OCI-LY7 (cell line): Measurements from ENCODE around the gene PAXX. TPM values are rescaled to one million over a fixed set of nuclear protein-coding genes. Genes with fewer than 3 reads are reported as not detected.

Source experiments
- BruUV-seq: library from RNA; stranded (reverse); fragments of 400-500 nt; replicated peaks from 2 replicates; lab custom pipeline; 2021; lab: Mats Ljungman, UMichigan
- CTCF ChIA-PET: fragments of 300-600 bp; sonication (Branson Sonifier 250); formaldehyde crosslinking; loops from one replicate; lab custom pipeline; 2022; ENCODE audit warnings: antibody characterized with exemption; ENCODE audit not compliant: unreplicated experiment; lab: Charles Lee
- POLR2A ChIA-PET: fragments of 300-600 bp; sonication (Branson Sonifier 250); formaldehyde crosslinking; loops from one replicate; lab custom pipeline; 2022; ENCODE audit warnings: antibody characterized with exemption; lab: Charles Lee
- DNase-seq: peaks from one replicate; pipeline ENCODE4 v3.0.0-alpha.2; 2015; ENCODE audit warnings: low spot score
- H2AFZ ChIP-seq: fragments of 200-600 bp; sonication (generic), shearing (Covaris generic); 2 replicates; pipeline ENCODE4 v1.6.1; 2014; ENCODE audit warnings: mild to moderate bottlenecking, antibody characterized with exemption, low read length, moderate library complexity
- H3K27ac ChIP-seq: fragments of 200-600 bp; sonication (generic); 2 replicates; pipeline ENCODE4 v1.5.1; 2014; ENCODE audit warnings: mixed run types, low read depth, mild to moderate bottlenecking, moderate library complexity, low read length, inconsistent platforms; ENCODE audit not compliant: poor library complexity, severe bottlenecking
- H3K36me3 ChIP-seq: fragments of 200-600 bp; sonication (generic); 2 replicates; pipeline ENCODE4 v1.6.1; 2014; ENCODE audit warnings: mild to moderate bottlenecking, antibody characterized with exemption, low read length, moderate library complexity, mixed read lengths; ENCODE audit not compliant: insufficient read depth
- H3K4me1 ChIP-seq: fragments of 200-600 bp; sonication (generic); 2 replicates; pipeline ENCODE4 v1.5.1; 2014; ENCODE audit warnings: mild to moderate bottlenecking, low read length; ENCODE audit not compliant: insufficient read depth, poor library complexity, severe bottlenecking
- H3K4me2 ChIP-seq: fragments of 200-600 bp; sonication (generic); 2 replicates; pipeline ENCODE4 v1.6.1; 2014; ENCODE audit warnings: mild to moderate bottlenecking, low read length
- H3K4me3 ChIP-seq: fragments of 200-600 bp; sonication (generic); 2 replicates; pipeline ENCODE4 v1.5.1; 2014; ENCODE audit warnings: mild to moderate bottlenecking, low read depth, low read length; ENCODE audit not compliant: poor library complexity, severe bottlenecking
- H3K79me2 ChIP-seq: fragments of 200-600 bp; sonication (generic); 2 replicates; pipeline ENCODE4 v1.6.1; 2016; ENCODE audit warnings: low read depth, mild to moderate bottlenecking, low read length, moderate library complexity, mixed read lengths; ENCODE audit not compliant: insufficient read depth
- H3K9me2 ChIP-seq: fragments of 200-600 bp; sonication (generic); 2 replicates; pipeline ENCODE4 v1.6.1; 2016; ENCODE audit warnings: mild to moderate bottlenecking, low read length, mixed read lengths; ENCODE audit not compliant: insufficient read depth
- H3K9me3 ChIP-seq: fragments of 200-600 bp; sonication (generic); 2 replicates; pipeline ENCODE4 v1.6.1; 2014; ENCODE audit warnings: mild to moderate bottlenecking, mixed run types, low read length, mixed read lengths
- H4K20me1 ChIP-seq: fragments of 200-600 bp; sonication (generic); 2 replicates; pipeline ENCODE4 v1.6.1; 2014; ENCODE audit warnings: mild to moderate bottlenecking, antibody characterized with exemption, low read length, moderate library complexity, mixed read lengths; ENCODE audit not compliant: insufficient read depth
- EZH2phosphoT487 ChIP-seq: fragments of 200-600 bp; sonication (generic); IDR thresholded peaks from 2 replicates; pipeline ENCODE4 v1.6.1; 2018; ENCODE audit warnings: low read depth, borderline replicate concordance, mild to moderate bottlenecking, mixed run types, antibody characterized with exemption, low read length, moderate library complexity, mixed read lengths
- intact Hi-C: fragments of 100-400 bp; cut with micrococcal nuclease; formaldehyde crosslinking; loops from one replicate; pipeline ENCODE4 v1.10.0; 2022; ENCODE audit not compliant: unreplicated experiment
- total RNA-seq, 2 experiments: library from RNA; depleted of rRNA in 1 of 2; stranded (reverse); fragments of >200 nt in 1 of 2; shearing (Covaris generic) in 1 of 2; gene quantifications; 2 replicates each; pipeline ENCODE4 v1.2.3, GENCODE V29; 2014 to 2022
- TF ChIP-seq, protein P1 (sequence below): fragments of 200-600 bp; sonication (generic); conservative IDR thresholded peaks from 2 replicates; pipeline ENCODE4 v1.5.1; 2014; ENCODE audit warnings: mild to moderate bottlenecking, antibody characterized with exemption, low read length, moderate library complexity, mixed read lengths

The PAXX gene
- total RNA-seq, 2 experiments from 2014 or later, result 45.7 to 63.5 TPM

DNA sequence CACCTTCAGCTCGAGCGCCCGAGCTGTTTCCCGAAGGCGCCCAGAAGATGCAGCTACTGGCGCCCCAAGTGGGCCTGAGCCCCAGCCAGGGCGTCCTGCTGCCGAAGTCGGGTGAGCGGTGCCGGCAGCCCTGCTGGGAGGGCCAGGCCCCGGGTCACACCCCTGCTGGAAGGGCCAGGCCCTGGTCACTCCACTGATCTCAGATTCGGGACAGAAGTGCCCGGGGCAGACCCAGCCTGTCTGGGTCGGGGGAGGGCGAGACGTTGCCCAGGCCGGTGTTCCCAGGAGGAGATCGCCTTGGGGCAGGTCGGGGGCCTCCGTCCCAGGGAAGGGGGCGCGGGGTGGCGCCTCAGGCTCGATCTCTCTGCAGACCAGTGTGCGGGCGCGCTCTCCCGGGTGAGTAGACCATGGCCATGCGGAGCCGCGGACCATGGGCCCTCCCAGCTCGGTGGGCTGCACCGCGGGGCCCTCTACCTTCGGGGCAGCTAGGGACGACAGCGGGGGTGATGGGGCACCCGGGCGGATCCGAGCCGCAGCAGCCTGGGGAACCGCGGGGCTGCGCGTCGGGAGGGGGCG lies 7.1 kb upstream of the PAXX start:
- no peaks in the 10 kb centered on the region for H3K36me3 ChIP-seq
- no peak overlapping the region for H3K4me2 ChIP-seq
- H3K79me2 ChIP-seq, result no peaks in the 10 kb centered on the region
- no peaks in the 10 kb centered on the region for H3K4me1 ChIP-seq
- H3K27ac ChIP-seq, result no peak overlapping the region
- no peak for DNase-seq
- ChIA-PET CTCF (no interaction called here), POLR2A (no interaction called here)
- no peak for TF ChIP-seq EZH2phosphoT487
- TF ChIP-seq, protein P1, sequence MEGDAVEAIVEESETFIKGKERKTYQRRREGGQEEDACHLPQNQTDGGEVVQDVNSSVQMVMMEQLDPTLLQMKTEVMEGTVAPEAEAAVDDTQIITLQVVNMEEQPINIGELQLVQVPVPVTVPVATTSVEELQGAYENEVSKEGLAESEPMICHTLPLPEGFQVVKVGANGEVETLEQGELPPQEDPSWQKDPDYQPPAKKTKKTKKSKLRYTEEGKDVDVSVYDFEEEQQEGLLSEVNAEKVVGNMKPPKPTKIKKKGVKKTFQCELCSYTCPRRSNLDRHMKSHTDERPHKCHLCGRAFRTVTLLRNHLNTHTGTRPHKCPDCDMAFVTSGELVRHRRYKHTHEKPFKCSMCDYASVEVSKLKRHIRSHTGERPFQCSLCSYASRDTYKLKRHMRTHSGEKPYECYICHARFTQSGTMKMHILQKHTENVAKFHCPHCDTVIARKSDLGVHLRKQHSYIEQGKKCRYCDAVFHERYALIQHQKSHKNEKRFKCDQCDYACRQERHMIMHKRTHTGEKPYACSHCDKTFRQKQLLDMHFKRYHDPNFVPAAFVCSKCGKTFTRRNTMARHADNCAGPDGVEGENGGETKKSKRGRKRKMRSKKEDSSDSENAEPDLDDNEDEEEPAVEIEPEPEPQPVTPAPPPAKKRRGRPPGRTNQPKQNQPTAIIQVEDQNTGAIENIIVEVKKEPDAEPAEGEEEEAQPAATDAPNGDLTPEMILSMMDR, result no peak
- H4K20me1 ChIP-seq, result no peaks in the 10 kb centered on the region
- no peaks in the 10 kb centered on the region for H3K9me3 ChIP-seq
- H2AFZ ChIP-seq, result no peak overlapping the region
- BruUV-seq, result no TSS peak
- no peaks in the 10 kb centered on the region for H3K9me2 ChIP-seq
- no peak overlapping the region for H3K4me3 ChIP-seq
- intact Hi-C loops, result no loop called here

DNA sequence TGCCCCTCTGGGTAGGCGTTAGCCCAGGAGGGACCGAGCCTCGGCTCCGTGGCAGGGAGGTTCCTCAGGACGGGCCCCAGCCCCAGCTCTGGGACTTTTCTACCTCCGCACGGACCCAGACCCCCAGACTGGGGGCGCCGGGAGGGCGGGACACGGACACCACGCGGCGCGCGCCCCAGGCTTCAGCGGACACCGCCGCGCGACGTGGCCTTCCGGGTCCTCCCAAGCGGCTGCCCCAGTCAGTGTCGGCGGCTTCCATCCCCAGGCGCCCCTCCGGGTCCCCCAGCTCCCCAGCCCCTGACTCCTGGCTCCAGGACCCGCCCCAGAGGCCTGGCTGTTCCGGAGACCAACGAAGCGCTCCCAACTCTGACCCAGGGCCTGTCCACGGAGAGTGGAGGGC lies 6.4 kb upstream of the PAXX start:
- no peak for TF ChIP-seq EZH2phosphoT487
- TF ChIP-seq, protein P1, result no peak
- Histone ChIP-seq H3K27ac (no peak overlapping the region), H3K4me2 (no peak overlapping the region), H3K4me3 (no peak overlapping the region), H3K9me2 (no peaks in the 10 kb centered on the region), H3K36me3 (no peaks in the 10 kb centered on the region), H3K79me2 (no peaks in the 10 kb centered on the region), H3K9me3 (no peaks in the 10 kb centered on the region), H2AFZ (no peak overlapping the region), H4K20me1 (no peaks in the 10 kb centered on the region), H3K4me1 (no peaks in the 10 kb centered on the region)
- ChIA-PET POLR2A (no interaction called here), CTCF (no interaction called here)
- no TSS peak for BruUV-seq
- no peak for DNase-seq
- intact Hi-C loops, result no loop called here

DNA sequence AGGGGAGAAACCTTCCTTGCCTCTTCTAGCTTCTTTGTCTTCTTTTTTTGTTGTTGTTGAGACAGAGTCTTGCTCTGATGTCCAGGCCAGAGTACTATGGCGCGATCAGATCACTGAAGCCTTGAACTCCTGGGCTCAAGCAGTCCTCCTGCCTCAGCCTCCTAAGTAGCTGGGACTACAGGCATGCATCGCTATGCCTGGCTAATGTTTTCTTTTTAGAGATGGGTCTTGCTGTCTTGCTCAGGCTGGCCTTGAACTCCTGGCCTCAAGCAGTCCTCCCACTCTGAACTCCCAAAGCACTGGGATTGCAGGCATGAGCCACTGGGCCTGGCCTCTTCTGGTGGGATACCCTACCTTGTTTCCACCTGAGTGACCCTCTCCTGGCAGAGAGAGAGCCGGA lies 3.4 kb upstream of the PAXX start:
- CTCF ChIA-PET, result no interaction called here
- H4K20me1 ChIP-seq, result no peaks in the 10 kb centered on the region
- no TSS peak for BruUV-seq
- no peak overlapping the region for H2AFZ ChIP-seq
- TF ChIP-seq, protein P1, result no peak
- no peak for TF ChIP-seq EZH2phosphoT487
- H3K36me3 ChIP-seq, result 0 out of 2 replicates have a peak, but pooled peaks cover 3% of the 10 kb centered on the region
- H3K4me1 ChIP-seq, result peaks cover 9% of the 10 kb centered on the region
- no peaks in the 10 kb centered on the region; the same call in 1 of the 2 replicates for H3K79me2 ChIP-seq
- no peaks in the 10 kb centered on the region for H3K9me3 ChIP-seq
- no peaks in the 10 kb centered on the region for H3K9me2 ChIP-seq
- no peak for DNase-seq
- POLR2A ChIA-PET, result no interaction called here
- intact Hi-C loops, result no loop called here
- H3K27ac ChIP-seq, result no peak overlapping the region
- no peak overlapping the region for H3K4me2 ChIP-seq
- H3K4me3 ChIP-seq, result no peak overlapping the region
